Neural cell (in vitro differentiated cells): ENCODE data around the gene CAPRIN1.
"Not testable (repeated sequence)": the region's sequence is repeated elsewhere in the genome, so short reads cannot be mapped to it uniquely, and the experiment has no call there.

Experiments
- EZH2 ChIP-seq: fragments of 200-600, 300-800 bp; shearing (Covaris generic), sonication (generic); IDR thresholded peaks from 2 replicates; pipeline ENCODE4 v1.6.1; 2014; ENCODE audit warnings: antibody characterized with exemption, low read length, borderline replicate concordance, mild to moderate bottlenecking; ENCODE audit not compliant: insufficient read depth, poor library complexity, severe bottlenecking
- RAD21 ChIP-seq: fragments of 450-650 bp; conservative IDR thresholded peaks from 2 replicates; pipeline ENCODE4 v1.6.1; 2014; ENCODE audit warnings: antibody characterized with exemption, mild to moderate bottlenecking, moderate library complexity
- SMC3 ChIP-seq: fragments of 450-650 bp; conservative IDR thresholded peaks from 2 replicates; pipeline ENCODE4 v1.6.1; 2014; ENCODE audit warnings: antibody characterized with exemption, mild to moderate bottlenecking, moderate library complexity; ENCODE audit not compliant: poor library complexity
- TAF1 ChIP-seq: IDR thresholded peaks from 2 replicates; pipeline ENCODE4 v1.6.1; 2012; ENCODE audit warnings: low read depth
- TF ChIP-seq, protein P1 (sequence below): fragments of 450-650 bp; IDR thresholded peaks from 2 replicates; pipeline ENCODE4 v1.5.1; 2014; ENCODE audit warnings: antibody characterized with exemption, mild to moderate bottlenecking, moderate library complexity; ENCODE audit not compliant: poor library complexity, severe bottlenecking
- TF ChIP-seq, protein P2 (sequence below): IDR thresholded peaks from 2 replicates; pipeline ENCODE4 v1.6.1; 2012; ENCODE audit warnings: borderline replicate concordance

DNA sequence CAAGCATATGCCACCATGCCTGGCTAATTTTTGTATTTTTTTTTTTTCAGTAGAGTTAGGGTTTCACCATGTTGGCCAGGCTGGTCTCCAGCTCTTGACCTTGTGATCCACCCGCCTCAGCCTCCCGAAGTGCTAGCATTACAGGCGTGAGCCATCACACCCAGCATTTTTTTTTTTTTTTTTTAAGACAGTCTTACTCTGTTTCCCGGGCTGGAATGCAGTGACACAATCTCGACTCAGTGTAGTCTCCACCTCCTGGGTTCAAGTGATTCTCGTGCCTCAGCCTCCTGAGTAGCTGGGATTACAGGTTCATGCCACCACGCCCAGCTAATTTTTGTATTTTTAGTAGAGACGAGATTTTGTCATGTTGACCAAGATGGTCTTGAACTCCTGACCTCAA is 15.2 kb downstream of the CAPRIN1 start:
- not testable (repeated sequence) for TF ChIP-seq EZH2, RAD21, TAF1, SMC3
- TF ChIP-seq, protein P1, sequence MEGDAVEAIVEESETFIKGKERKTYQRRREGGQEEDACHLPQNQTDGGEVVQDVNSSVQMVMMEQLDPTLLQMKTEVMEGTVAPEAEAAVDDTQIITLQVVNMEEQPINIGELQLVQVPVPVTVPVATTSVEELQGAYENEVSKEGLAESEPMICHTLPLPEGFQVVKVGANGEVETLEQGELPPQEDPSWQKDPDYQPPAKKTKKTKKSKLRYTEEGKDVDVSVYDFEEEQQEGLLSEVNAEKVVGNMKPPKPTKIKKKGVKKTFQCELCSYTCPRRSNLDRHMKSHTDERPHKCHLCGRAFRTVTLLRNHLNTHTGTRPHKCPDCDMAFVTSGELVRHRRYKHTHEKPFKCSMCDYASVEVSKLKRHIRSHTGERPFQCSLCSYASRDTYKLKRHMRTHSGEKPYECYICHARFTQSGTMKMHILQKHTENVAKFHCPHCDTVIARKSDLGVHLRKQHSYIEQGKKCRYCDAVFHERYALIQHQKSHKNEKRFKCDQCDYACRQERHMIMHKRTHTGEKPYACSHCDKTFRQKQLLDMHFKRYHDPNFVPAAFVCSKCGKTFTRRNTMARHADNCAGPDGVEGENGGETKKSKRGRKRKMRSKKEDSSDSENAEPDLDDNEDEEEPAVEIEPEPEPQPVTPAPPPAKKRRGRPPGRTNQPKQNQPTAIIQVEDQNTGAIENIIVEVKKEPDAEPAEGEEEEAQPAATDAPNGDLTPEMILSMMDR = not testable (repeated sequence)
- TF ChIP-seq, protein P2, sequence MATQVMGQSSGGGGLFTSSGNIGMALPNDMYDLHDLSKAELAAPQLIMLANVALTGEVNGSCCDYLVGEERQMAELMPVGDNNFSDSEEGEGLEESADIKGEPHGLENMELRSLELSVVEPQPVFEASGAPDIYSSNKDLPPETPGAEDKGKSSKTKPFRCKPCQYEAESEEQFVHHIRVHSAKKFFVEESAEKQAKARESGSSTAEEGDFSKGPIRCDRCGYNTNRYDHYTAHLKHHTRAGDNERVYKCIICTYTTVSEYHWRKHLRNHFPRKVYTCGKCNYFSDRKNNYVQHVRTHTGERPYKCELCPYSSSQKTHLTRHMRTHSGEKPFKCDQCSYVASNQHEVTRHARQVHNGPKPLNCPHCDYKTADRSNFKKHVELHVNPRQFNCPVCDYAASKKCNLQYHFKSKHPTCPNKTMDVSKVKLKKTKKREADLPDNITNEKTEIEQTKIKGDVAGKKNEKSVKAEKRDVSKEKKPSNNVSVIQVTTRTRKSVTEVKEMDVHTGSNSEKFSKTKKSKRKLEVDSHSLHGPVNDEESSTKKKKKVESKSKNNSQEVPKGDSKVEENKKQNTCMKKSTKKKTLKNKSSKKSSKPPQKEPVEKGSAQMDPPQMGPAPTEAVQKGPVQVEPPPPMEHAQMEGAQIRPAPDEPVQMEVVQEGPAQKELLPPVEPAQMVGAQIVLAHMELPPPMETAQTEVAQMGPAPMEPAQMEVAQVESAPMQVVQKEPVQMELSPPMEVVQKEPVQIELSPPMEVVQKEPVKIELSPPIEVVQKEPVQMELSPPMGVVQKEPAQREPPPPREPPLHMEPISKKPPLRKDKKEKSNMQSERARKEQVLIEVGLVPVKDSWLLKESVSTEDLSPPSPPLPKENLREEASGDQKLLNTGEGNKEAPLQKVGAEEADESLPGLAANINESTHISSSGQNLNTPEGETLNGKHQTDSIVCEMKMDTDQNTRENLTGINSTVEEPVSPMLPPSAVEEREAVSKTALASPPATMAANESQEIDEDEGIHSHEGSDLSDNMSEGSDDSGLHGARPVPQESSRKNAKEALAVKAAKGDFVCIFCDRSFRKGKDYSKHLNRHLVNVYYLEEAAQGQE = not testable (repeated sequence)
